Measurements from ENCODE around the gene ARHGAP10. TPM values are rescaled to one million over a fixed set of nuclear protein-coding genes. Genes with fewer than 3 reads are reported as not detected.

The ARHGAP10 gene
- total RNA-seq, 1 donor from 2014 or later, result 4.6 TPM

DNA sequence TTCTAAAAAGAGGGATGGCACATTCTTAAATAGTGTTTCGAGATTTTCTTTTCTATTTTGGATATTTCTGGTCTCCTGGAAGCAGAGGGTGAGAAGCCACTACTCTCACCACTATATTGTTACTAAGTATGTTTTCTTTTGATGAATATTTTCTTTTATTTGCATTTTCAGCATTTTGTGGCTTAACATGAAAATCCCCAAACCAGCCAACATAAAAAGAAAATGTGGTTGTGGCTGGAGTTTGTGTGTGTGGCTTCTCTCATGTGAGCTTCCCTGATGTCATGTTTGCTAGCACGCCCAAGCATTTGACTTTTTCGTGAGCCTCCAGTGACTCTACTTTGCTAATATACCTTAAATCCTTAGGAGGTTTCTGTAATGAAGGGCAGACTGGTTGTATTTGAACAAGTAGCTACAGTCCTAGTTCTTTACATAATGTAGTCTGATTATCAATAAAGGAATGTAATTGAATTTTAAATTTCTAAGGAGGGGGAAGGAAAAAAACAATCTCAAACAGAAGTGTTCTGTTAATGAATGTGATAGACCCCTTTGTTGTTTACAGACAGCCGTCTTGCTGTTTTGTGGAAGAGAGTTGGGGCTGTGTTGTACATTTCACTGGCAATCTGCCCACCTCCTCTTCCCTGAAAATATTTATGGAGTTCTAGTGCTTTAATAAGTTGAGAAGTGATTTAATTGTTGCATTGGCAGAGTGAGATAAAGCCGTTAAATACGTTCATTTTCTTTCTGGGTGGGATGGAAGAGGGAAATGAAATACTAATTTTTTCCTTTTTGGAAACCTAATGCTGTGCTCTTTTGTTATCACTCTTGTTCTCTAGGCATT is 114.6 kb downstream of the ARHGAP10 start:
- Mint-ChIP-seq H3K27ac (ENCODE audit: unreplicated experiment) (no peak overlapping the region), H3K27me3 (ENCODE audit: unreplicated experiment) (no peaks in the 10 kb centered on the region), H3K4me3 (ENCODE audit: unreplicated experiment) (no peak overlapping the region), H3K9me3 (ENCODE audit: unreplicated experiment) (no peaks in the 10 kb centered on the region), H3K4me1 (ENCODE audit: unreplicated experiment) (no peaks in the 10 kb centered on the region), H3K36me3 (ENCODE audit: low read depth, unreplicated experiment) (no peaks in the 10 kb centered on the region)
- DNase-seq (ENCODE audit: low spot score), result no peak
- no peak for TF ChIP-seq CTCF (IDR thresholded peaks at IDR 0.05; ENCODE audit: unreplicated experiment)

DNA sequence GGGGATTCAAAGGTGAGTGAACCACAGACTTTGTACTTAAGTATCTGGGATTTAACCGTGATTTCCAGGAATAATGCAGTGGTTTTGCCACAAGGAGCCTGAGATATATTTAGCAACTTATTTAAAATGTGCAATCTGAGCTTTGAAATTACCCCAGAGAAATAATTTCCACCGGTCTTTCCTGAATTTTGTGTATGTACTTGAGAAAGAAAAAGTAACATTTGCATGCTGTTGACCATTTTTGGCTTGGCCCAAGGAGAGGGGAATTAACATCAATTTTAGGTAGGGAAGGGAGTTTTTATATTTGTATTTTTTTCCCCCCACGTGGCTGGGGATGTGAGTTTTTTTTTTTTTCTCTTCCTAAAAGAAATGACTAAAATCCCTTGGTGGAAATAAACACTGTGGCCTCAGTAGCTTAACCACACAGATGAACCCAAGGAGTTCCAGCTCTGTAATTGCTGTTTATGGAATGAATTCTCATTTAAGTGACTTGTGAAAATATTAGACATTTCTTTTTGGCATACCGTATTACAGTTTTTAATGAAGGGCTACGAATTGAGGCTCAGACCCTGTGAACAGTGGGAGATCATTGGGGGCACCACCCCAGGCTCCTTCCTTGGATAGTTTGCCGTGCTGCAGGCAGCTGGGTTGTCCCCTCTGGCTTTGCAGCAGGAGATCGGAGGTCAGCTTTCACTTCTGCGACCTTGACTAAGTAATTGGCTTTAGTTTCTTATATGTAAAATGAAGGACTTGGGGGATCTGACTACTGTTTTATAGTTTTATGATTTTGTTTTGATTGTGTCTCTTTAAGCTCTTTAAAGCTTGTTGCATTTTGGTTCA is 116.1 kb downstream of the ARHGAP10 start:
- Mint-ChIP-seq H3K9me3 (ENCODE audit: unreplicated experiment) (no peaks in the 10 kb centered on the region), H3K27me3 (ENCODE audit: unreplicated experiment) (no peaks in the 10 kb centered on the region), H3K4me3 (ENCODE audit: unreplicated experiment) (no peak overlapping the region), H3K36me3 (ENCODE audit: low read depth, unreplicated experiment) (no peaks in the 10 kb centered on the region), H3K27ac (ENCODE audit: unreplicated experiment) (no peak overlapping the region), H3K4me1 (ENCODE audit: unreplicated experiment) (no peaks in the 10 kb centered on the region)
- no peak for TF ChIP-seq CTCF (IDR thresholded peaks at IDR 0.05; ENCODE audit: unreplicated experiment)
- DNase-seq (ENCODE audit: low spot score), result no peak

- Mint-ChIP-seq H3K36me3 (ENCODE audit: low read depth, unreplicated experiment) (no peaks in the 10 kb centered on the region), H3K9me3 (ENCODE audit: unreplicated experiment) (no peaks in the 10 kb centered on the region), H3K4me3 (ENCODE audit: unreplicated experiment) (no peak overlapping the region), H3K4me1 (ENCODE audit: unreplicated experiment) (no peaks in the 10 kb centered on the region), H3K27ac (ENCODE audit: unreplicated experiment) (no peak overlapping the region), H3K27me3 (ENCODE audit: unreplicated experiment) (no peaks in the 10 kb centered on the region)
- no peak for DNase-seq (ENCODE audit: low spot score)
- TF ChIP-seq CTCF (IDR thresholded peaks at IDR 0.05; ENCODE audit: unreplicated experiment), result no peak
Observed at GRCh38 chr4:147848634-147849033, 116.7 kb downstream of the ARHGAP10 start.

DNA sequence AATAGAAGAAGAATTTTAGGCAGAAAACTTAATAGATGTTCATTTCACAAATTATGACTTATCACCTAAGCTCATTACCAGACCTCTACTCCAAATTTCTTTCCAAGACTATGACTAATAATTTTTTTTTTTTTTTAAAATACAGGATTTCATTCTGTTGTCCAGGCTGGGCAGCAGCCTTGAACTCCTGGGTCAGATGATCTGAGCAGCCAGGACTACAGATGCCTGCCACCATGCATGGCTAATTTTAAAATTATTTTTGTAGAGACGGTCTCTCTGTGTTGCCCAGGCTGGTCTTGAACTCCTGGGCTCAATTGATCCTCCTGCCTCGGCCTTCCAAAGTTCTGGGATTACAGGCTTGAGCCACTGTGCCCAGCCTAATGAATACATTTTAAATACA is 119.2 kb downstream of the ARHGAP10 start:
- no peaks in the 10 kb centered on the region for H3K36me3 Mint-ChIP-seq (ENCODE audit: low read depth, unreplicated experiment)
- H3K27me3 Mint-ChIP-seq (ENCODE audit: unreplicated experiment), result no peaks in the 10 kb centered on the region
- no peak overlapping the region for H3K4me3 Mint-ChIP-seq (ENCODE audit: unreplicated experiment)
- H3K9me3 Mint-ChIP-seq (ENCODE audit: unreplicated experiment), result no peaks in the 10 kb centered on the region
- no peak for DNase-seq (ENCODE audit: low spot score)
- TF ChIP-seq CTCF (IDR thresholded peaks at IDR 0.05; ENCODE audit: unreplicated experiment), result no peak
- no peak overlapping the region for H3K27ac Mint-ChIP-seq (ENCODE audit: unreplicated experiment)
- H3K4me1 Mint-ChIP-seq (ENCODE audit: unreplicated experiment), result peaks cover 4% of the 10 kb centered on the region

- no peak overlapping the region for H3K27ac Mint-ChIP-seq (ENCODE audit: unreplicated experiment)
- no peaks in the 10 kb centered on the region for H3K36me3 Mint-ChIP-seq (ENCODE audit: low read depth, unreplicated experiment)
- no peaks in the 10 kb centered on the region for H3K9me3 Mint-ChIP-seq (ENCODE audit: unreplicated experiment)
- H3K4me3 Mint-ChIP-seq (ENCODE audit: unreplicated experiment), result no peak overlapping the region
- no peak for DNase-seq (ENCODE audit: low spot score)
- H3K4me1 Mint-ChIP-seq (ENCODE audit: unreplicated experiment), result peaks cover 4% of the 10 kb centered on the region
- no peak for TF ChIP-seq CTCF (IDR thresholded peaks at IDR 0.05; ENCODE audit: unreplicated experiment)
- H3K27me3 Mint-ChIP-seq (ENCODE audit: unreplicated experiment), result no peaks in the 10 kb centered on the region
Observed at GRCh38 chr4:147853706-147854105, 121.8 kb downstream of the ARHGAP10 start.

Data from endothelial cell (in vitro differentiated cells).